ENCODE data around the gene ENTPD2. TPM values are rescaled to one million over a fixed set of nuclear protein-coding genes. Genes with fewer than 3 reads are reported as not detected.

The ENTPD2 gene
- total and polyA plus RNA-seq, 9 of the 15 experiments (the other 6 are each of a cell fraction or from before 2014, with no cell fraction given), result 0.04 to 0.60 (median 0.14) TPM; not detected in 4

GRCh38 chr9:137070201-137070905 is 16.5 kb upstream of the ENTPD2 start, which contains the start of gene SAPCD2 (continued):
- TF ChIP-seq CREB3L1 (IDR thresholded peaks at IDR 0.05; ENCODE audit: borderline replicate concordance, low read depth) (peak; percentile 56; the same call in 1 of the 2 replicates), GTF2E2 (tag; IDR thresholded peaks at IDR 0.05) (peak; percentile 26; the same call in 1 of the 2 replicates), GABPB1 (CRISPR knock-in tag; IDR thresholded peaks at IDR 0.05) (peak; percentile 25; the same call in 1 of the 2 replicates), BMI1 (IDR thresholded peaks at IDR 0.05; ENCODE audit: low read length) (no peak), NR2C1 (IDR thresholded peaks at IDR 0.05) (no peak), NR2C1 (tag; IDR thresholded peaks at IDR 0.05) (0 out of 2 replicates have a peak, but pooled peaks have one; percentile 23), TAF1 (IDR thresholded peaks at IDR 0.05; ENCODE audit: control insufficient read depth, extremely low read depth, insufficient read depth, low read length, severe bottlenecking) (peak; percentile 73), GTF2F1 (IDR thresholded peaks at IDR 0.05; ENCODE audit: low read depth, low read length) (0 out of 2 replicates have a peak, but pooled peaks have one; percentile 19), ZNF212 (CRISPR knock-in tag; IDR thresholded peaks at IDR 0.05) (no peak), EZH2 (IDR thresholded peaks at IDR 0.05; ENCODE audit: borderline replicate concordance, low read depth, low read length) (no peak), FOS (IDR thresholded peaks at IDR 0.05; ENCODE audit: extremely low read depth, insufficient read length) (peak; percentile 77), SIN3A (IDR thresholded peaks at IDR 0.05; ENCODE audit: borderline replicate concordance in 2 of 2, control insufficient read depth in 1 of 2, low read depth in 2 of 2, low read length in 2 of 2) (peak; percentile 36 to 48; a peak in 2 of 4 replicates), U2AF1 (optimal IDR thresholded peaks at IDR 0.05; ENCODE audit: low read depth, low read length) (peak; percentile 26), ZBTB2 (IDR thresholded peaks at IDR 0.05) (peak; percentile 49; the same call in 1 of the 2 replicates), JUND (IDR thresholded peaks at IDR 0.05; ENCODE audit: borderline replicate concordance, low read depth, low read length) (no peak), JUND (tag; IDR thresholded peaks at IDR 0.05; ENCODE audit: borderline replicate concordance, low read depth, low read length) (peak; percentile 9; the same call in 1 of the 3 replicates), ZKSCAN8 (CRISPR knock-in tag; IDR thresholded peaks at IDR 0.05) (no peak), FOSL1 (tag; conservative IDR thresholded peaks at IDR 0.05) (peak; percentile 34), HDAC1 (IDR thresholded peaks at IDR 0.05) (peak in 1 of 2 experiments; percentile 65; a peak in 2 of 4 replicates), GATAD2B (IDR thresholded peaks at IDR 0.05; ENCODE audit: borderline replicate concordance) (peak; percentile 92), ZNF384 (IDR thresholded peaks at IDR 0.05; ENCODE audit: low read depth, low read length) (peak; percentile 99)

Data from K562 (cell line).